NK-92 (cell line): ENCODE data around the gene TULP1.

Experiments
- DNase-seq: peaks from one replicate; lab custom pipeline; 2025; ENCODE audit not compliant: unreplicated experiment; lab: John Stamatoyannopoulos, UW

TULP1 gene

DNA sequence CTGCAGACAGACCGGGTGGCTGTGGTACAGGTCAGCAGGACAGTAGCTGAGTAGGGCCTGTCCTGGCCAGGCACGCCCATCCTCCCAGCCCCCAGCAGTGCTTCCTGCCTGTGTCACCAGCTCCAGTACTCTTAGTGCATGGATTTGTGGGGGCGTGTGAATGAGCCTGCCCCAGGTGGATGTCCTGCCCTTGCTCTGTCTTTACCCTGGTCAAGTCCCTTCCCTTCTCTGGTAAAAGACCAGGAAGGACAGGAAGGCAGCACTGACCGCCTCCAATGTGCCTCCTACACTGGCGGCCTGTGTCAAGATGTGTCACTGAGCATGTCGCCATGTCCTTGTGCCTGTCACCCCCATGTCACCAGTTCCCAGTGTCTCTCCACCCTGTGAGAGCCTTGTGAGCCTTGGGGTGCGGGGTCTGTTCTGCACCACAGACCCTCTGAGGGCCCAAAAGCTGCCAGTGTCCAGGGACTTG, 27.7 kb downstream of the TULP1 start:
- DNase-seq: no peak

DNA sequence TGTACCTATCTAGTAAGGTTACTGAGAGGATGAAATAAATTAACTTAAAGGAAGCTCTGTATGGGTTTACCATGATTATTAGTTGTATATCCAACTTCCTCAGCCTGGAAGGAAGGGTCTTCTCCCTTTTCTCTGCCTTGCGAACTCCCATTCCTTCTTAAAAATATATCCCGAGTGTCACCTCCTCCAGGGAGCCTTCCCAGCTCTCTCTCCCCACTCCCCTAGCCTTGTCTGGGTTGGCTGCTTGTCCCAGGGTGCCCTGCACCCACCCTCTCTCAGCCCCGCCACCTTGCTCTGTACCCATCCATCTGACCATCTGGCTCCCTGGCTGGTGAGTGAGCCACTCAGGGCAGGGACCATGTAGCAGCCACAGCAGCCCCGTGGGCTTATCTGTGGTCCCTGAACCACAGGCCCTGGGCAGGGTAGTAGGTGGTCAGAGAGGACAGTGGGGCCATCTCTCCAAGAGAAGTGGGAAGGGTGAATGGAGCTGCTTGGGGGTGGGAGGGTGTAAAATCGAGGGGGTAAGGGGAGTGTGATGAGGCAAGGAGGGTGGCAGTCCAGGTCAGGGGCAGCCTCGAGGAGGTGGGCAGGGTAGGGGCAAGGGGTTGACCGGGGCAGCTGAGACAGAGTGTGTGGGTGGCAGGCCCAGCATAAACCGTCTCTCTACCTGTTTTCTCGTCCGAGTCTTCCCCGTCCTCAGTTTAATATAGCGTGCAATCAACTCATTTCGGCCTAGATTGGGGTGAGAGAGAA, 28.6 kb downstream of the TULP1 start:
- no peak for DNase-seq

DNA sequence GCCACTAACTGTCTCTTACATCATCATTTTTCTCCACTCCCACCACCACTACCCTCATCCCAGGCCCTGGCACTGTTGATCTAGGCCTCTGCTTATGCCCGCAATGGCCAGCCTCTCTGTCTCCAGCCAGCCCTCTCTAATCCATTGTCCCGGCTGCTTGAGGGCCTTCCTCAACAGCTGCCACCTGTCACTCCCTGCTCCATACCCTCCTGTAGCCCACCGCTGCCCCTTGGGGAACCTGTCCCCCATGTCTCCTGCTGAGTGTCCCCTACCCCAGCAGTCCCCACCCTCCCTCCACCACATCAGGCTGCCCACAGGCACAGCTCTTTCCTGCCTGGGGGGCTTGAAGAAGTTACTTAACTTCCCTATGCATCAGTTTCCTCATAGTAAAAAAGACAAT, 29.2 kb downstream of the TULP1 start:
- DNase-seq: no peak

DNA sequence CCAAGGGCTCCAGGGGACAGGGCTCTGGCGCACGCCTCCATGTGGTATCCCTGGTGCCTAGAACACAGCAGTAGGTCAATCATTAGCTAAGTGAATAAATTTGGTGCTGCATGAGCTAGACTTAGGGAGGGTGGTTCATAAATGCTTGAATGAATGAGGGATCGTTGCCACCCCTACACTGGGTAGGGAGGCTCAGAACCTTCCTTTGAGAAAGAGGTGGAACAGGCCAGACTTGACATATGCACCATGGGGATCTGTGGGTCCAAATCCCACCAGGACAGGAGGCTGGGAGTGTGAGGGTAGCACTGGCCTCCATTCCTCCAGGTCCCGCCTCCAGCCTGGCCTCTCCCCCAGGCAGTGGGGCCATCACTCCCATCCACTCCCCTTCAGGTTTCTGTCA, 29.6 kb downstream of the TULP1 start:
- no peak for DNase-seq

DNA sequence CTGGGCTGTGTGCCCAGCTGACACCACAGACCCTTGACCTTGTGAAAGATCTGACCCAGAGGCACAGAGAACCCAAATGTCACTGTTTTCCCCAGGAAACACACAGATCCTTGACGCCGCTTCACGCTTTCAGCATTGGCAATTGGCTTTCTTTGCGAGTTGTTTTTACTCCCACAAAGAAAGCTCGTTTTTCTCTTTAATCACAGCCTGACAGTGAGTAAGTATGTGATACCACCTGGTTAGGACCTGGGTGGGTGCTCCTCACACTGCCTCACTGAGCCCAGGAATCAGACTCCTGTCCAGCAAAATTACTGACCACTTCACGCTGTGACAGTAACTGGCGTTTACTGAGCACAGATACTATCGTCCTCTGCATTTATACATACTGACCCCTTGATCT, 31.5 kb downstream of the TULP1 start:
- DNase-seq: no peak

DNA sequence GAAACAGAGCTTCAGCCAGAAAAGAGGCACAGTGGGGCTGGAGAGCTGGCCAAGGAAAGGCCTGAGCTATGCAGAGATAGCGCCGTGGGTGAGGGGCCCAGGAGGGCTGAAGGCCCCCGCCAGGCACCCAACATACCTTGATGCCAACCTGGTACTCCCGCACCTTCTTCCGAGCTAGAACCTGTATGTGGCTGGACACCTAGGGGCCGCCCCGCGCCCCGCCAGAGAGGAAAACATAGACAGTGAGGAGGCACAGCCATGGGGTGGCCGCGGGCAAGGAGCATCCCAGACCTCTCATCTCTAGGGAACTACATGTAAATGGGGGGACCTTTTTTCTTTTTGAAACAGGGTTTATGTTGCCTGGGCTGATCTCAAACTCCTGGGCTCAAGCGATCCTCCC, 32.5 kb downstream of the TULP1 start:
- no peak for DNase-seq

DNA sequence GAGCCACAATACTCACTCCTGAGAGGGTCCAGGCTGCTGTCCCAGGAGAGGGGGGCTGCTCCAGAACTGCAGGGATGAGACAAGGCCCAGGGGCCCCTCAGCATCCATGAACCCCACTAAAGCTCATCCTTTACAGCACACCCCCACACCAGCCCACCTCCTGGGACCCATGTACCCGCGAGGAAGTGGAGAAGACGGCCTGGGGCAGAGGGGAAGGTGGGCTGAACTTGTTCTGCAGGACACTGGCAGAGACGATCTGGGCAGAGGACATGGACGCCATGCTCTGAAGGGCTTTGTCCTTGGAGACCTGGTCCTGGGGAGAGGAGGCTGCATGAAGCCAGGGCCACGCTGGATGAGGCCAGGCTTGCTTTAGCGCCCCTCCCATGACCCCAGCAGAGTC, 34.4 kb downstream of the TULP1 start:
- DNase-seq: no peak

DNA sequence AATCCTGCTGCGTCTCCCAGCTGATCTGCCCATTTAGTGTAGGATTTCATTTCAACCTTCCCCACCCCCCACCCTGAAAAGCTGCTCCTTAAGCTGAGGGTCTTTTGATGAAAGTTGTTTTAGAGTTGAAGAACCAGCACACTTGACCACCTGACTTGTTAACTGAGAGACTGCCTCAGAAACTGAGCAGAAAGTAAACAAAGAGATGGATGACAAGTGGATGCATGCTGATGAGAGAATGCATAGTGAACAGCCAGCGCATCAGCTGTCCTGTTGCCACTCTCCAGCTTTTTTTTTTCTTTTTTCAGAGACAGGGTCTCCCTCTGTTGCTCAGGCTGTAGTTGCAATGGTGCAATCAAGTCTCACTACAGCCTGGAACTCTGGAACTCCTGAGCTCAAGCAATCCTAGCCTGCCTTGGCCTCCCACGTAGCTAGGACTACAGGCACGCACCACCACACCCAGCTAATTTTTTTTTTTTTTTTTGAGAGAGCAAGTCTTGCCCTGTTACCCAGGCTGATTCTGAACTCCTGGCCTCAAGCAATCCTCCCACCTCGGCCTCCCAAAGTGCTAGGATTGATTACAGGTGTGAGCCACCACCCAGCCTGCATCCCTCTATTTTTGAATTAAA, 35.0 kb downstream of the TULP1 start:
- DNase-seq: no peak

DNA sequence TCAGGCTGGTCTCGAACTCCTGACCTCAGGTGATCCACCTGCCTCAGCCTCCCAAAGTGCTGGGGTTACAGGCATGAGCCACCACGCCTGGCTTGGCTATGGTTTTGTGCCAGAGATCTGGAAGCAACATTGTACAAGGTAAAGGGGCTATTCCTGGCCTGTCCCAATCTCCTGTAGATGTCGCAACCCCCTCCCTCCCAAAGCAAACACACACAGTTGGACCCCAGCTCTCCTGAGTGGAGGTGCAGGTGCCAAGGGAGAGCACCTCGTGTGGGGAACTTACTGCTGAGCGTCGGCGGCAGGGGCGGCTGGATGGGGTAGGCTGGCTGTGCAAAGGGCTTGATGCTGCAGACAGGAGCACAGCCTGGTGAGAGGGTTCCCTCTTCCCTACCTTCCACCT, 35.7 kb downstream of the TULP1 start:
- no peak for DNase-seq

DNA sequence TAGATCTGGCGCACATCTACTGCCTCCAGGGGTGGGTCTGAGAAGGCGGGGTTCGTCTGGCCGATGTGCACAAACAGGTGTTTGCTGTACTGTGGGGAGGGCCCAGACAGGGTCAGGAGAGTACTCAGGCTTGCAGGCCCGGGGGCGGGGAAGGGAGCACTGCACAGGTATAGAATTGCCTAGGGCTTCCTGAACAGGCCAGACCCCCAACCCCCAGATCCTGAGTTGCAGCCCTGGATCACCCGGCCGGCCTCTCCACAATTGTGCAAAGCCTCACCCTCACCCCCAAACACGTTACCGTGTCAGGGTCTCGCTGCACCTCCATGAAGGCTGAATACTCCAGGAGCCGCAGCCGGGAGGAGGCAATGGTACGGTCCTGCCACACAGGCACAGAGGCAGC, 36.7 kb downstream of the TULP1 start:
- no peak for DNase-seq

DNA sequence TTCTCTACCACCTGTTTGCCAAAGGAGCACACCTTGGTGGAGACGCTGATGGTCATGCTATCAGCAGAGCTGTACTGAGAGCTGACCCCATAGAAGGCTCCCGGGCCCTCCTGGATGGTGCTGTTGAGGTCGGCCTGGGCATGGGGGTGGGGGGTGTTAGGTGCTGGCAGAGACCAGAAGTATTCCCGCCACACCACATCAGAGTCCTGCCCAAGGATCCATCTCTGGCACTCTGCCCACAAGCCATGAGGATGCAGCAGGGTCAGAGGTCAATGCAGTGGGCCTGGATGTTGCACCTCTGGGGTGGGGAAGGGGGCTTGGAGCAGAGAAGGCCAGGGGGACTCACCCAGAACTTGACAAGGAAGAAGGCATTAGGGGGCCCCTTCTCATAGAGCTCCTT, 37.1 kb downstream of the TULP1 start:
- no peak for DNase-seq

DNA sequence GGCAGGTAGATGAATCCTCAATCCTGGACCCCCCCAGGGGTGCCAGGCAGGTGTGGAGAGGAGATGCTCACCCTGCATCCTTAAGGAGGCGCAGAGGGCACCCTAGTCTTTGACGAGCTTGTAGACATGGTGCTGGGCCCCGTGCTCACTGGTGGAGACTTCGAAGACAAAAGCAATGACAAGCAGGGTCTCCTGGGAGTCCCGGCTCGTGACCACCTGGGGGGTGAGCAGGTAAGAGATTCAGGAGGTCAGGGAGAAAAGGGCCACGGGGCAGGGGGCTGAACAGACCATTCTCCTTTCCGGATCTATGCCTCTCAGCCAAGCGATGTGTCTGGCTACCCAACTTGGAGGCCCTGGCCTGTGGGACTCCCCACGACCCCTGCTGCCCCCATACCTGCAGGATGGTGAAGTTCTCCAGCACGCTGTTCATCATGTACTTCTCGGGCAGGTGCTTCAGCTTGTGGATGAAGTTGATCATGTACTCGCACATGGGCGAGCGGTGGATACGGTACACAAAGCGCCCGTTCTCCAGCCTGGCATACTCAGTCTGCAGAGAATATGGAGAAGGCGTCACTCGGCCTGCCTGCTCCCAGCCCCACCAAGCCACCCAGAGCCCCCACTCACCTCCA, 37.6 kb downstream of the TULP1 start:
- no peak for DNase-seq

DNA sequence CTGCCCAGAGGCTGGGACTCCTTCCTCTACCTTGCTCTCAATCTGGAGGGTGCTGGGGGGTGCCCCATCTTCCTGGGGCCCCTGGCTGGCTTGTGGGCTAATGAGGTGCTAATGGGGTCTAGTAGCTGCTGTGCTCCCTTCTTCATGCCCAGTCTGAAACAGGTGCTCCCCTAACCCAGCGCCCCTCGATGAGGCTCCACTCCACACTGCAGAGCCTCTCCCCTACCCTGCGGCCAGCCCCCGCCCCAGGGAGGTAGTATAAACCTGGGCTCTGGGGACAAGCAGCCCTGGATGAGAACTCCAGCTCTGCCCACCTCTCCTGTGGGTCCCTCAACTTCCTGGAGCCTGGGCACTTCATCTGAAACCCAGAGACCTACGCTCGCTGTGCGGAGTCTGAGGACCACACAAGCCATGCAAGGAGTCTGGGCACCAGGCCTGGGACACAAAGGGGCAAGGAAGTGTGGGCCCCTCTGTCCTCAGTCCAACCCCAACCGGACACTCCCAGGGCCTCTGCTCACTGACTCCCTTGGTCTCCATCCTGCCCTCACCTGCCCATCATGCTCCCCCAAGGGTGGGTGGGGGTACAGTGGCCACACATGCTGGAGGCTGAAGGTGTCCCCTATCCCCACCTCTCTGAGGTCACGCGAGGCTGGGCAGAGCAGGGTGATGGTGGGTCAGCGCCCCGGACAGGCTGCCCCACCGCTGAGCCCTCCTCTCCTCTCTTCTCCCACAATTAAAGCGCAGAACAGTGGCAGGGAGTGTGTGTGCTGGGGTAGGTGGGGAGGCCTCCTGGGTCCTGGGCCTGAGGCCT, 38.4 kb downstream of the TULP1 start:
- no peak for DNase-seq

DNA sequence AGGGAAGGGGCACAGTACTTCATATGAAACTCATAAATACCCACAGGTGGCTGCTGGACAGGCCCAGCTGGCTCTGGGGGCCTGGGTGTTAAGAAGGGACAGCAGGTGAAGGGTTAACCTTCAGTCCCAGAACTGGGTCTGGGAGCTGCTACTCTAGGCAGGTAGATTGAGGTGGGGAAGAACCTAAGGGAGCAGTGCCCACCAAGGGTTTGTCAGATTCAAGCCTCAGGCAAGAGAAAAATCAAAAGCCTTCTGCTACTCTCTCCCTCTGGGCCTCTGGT, 38.9 kb downstream of the TULP1 start:
- DNase-seq: no peak

DNA sequence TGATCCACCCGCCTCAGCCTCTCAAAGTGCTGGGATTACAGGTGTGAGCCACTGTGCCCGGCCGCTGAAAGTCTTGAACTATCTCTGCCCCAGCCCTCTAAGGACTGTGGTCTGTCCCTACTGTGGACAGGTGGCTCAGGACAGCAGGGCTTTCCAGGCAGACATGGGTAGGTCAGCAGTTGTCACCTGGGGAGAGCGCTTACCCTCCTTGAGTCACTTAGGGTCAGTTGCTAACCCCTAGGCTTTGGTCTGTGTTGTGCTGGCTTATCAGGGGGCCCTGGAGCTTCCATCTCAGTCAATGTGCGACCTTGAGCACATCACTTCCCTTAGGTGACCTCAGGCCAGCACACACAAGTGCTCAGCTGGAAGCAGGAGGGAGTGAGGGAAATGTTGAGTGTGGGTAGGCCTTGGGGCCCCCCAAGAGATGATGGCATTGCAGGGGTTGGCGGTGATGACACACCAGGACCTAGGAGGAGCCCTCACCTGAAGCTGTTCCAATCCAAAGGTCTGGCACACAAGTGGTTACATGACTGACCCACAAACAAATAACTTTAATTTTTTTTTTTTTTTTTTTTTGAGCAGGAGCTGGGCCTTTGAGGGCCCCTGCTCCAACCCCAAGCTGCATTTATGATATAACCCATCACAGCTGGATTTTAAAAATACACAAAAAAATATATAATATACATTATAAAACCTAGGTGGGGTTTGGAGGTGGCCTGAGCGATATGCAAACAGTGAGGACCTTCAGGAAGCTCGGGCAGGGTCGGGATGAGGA, 39.4 kb downstream of the TULP1 start:
- DNase-seq: no peak

DNA sequence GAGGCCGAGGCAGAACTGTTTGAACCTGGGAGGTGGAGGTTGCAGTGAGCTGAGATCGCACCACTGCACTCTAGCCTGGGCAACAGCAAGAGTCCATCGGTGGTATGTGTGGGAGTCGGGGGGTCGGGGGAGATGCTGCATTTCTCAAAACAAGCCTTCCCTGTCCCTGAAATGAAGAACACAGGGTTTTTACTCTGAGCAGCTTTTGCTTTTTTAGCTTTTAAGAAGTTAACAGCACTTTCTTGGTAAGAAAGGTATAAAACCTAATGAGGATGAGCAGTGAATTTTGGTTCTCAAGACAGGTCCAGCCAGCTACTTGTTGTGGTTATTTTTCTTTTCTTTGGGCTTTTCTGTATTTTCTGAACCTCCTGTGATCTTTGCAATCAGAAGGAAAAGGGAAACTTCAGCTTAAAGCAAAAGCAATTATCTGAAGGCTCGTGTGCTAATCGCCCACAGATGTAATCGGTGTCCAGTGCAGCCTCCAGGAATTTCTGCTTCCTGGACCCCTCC, 40.8 kb downstream of the TULP1 start:
- DNase-seq: no peak

DNA sequence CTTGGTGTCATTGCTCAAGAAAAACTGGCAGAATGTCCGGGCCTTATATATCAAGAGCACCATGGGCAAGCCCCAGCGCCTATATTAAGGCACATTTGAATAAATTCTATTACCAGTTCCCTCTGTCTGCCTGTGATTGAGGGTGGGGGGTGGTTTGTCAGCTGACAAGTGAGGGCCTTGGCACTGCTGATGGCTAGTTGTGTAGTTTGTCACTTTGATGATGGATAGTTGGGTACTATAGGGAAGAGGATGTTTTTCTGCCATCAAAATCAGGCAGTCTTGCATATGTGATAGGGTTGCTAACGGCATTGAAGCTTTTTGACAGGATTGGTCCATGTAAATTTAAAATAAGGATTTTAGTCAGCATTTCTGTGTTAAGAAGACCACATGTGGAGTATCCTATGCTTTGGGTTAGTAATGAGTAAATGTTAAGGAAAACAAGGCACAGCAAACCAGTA, 42.0 kb downstream of the TULP1 start:
- DNase-seq: no peak

DNA sequence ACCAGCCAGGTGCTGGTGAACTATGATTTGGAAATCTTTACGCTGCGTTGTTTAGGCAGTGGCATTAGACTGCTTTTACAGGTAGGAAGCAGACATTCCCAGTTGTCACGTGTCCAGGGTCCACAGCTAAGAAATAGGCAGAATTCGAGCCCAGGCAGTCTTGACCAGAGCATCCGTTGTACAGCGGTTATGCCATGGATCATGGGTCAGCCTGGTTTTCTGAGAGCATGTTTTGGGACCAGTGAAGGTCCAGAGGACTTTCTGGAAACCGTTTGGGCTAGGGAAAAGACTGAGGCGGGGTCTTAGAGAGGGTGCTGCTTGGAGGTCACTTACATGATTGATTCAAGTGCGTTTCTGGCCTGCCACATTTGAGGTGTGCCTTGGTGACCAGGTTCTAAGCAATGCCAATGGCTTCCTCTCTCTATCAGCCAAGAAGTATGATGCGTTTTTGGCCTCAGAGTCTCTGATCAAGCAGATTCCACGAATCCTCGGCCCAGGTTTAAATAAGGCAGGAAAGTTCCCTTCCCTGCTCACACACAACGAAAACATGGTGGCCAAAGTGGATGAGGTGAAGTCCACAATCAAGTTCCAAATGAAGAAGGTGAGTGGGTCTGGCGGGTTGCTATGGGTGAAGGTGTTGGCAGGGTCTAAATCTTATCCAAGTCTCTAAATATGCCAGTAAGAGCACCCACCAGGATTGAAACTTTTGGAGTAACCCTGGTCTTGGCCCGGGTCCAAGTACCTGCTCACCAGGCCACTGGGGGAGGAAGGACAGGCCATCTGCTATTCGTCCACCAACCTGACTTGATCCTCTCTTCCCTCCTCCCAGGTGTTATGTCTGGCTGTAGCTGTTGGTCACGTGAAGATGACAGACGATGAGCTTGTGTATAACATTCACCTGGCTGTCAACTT, 42.7 kb downstream of the TULP1 start:
- no peak for DNase-seq

DNA sequence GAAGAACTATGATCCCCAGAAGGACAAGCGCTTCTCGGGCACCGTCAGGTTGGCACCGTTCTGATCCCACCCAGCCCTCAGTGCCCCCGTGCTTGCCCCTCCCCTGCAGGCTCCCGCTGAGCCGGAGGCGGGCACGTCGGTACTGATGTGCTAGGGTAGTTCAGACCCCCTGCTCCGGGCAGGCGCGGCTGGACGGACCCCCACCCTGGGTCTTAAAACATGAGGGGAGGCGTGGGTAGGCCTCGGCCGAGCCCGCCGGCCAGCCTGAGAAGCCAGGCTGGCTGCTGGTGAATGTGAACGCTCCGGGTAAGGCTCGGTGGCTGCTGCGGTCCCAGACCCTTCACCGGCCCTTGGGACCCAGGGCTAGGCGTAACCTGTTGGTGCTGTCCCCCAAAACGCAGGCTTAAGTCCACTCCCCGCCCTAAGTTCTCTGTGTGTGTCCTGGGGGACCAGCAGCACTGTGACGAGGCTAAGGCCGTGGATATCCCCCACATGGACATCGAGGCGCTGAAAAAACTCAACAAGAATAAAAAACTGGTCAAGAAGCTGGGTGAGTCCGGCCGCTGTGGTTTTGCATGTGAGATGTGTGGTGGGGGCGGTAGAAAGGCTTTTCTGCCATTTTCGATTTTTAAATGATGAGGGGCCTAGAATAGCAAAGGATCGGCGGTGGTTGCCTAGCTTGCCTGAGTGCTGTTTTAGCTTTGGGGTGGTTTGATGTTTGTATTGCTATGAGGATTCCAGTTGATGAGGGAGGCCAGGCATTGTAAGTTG, 43.5 kb downstream of the TULP1 start:
- DNase-seq: no peak
